Neural progenitor cell (in vitro differentiated cells): ENCODE measurements around the gene PHYHD1. TPM values are rescaled to one million over a fixed set of nuclear protein-coding genes. Genes with fewer than 3 reads are reported as not detected.

ENCODE experiments used
- DNase-seq: peaks from one replicate; pipeline ENCODE4 v3.0.0-alpha.2; 2016; ENCODE audit warnings: low spot score
- H2AFZ ChIP-seq: fragments of 200-600 bp; sonication (generic); replicated peaks from 2 replicates; pipeline ENCODE4 v1.6.1; 2016; ENCODE audit warnings: antibody characterized with exemption
- H3F3A ChIP-seq: fragments of 200-600 bp; sonication (generic); 2 replicates; pipeline ENCODE4 v1.6.1; 2016; ENCODE audit warnings: antibody characterized with exemption, low read depth
- H3K27ac ChIP-seq: fragments of 200-600 bp; sonication (generic); 2 replicates; pipeline ENCODE4 v1.5.1; 2016; ENCODE audit warnings: mild to moderate bottlenecking
- H3K27me3 ChIP-seq: fragments of 200-600 bp; sonication (generic); 2 replicates; pipeline ENCODE4 v1.6.1; 2016; ENCODE audit warnings: mild to moderate bottlenecking, moderate library complexity
- H3K36me3 ChIP-seq: fragments of 200-600 bp; sonication (generic); 2 replicates; pipeline ENCODE4 v1.5.1; 2016
- H3K4me1 ChIP-seq: fragments of 200-600 bp; sonication (generic); 2 replicates; pipeline ENCODE4 v1.6.1; 2016; ENCODE audit warnings: mixed run types
- H3K4me2 ChIP-seq: fragments of 200-600 bp; sonication (generic); 2 replicates; pipeline ENCODE4 v1.6.1; 2016
- H3K4me3 ChIP-seq: fragments of 200-600 bp; sonication (generic); 2 replicates; pipeline ENCODE4 v1.5.1; 2016
- H3K79me2 ChIP-seq: fragments of 200-600 bp; sonication (generic); 2 replicates; pipeline ENCODE4 v1.6.1; 2016; ENCODE audit warnings: low read depth
- H3K9ac ChIP-seq: fragments of 200-600 bp; sonication (generic); 2 replicates; pipeline ENCODE4 v1.6.1; 2016
- H3K9me3 ChIP-seq: fragments of 200-600 bp; sonication (generic); 2 replicates; pipeline ENCODE4 v1.5.1; 2016; ENCODE audit warnings: low read depth
- H4K20me1 ChIP-seq: fragments of 200-600 bp; sonication (generic); 2 replicates; pipeline ENCODE4 v1.6.1; 2016; ENCODE audit warnings: low read depth
- H3K27ac Mint-ChIP-seq: 3 replicates; pipeline ENCODE4 v1.8.0; 2021; ENCODE audit warnings: mixed read lengths
- H3K27me3 Mint-ChIP-seq: 2 replicates; pipeline ENCODE4 v1.8.0; 2022; ENCODE audit warnings: low read depth, mild to moderate bottlenecking, inconsistent platforms, moderate library complexity, mixed read lengths; ENCODE audit not compliant: insufficient read depth
- H3K36me3 Mint-ChIP-seq: 3 replicates; pipeline ENCODE4 v1.8.0; 2021; ENCODE audit warnings: mixed read lengths
- H3K4me1 Mint-ChIP-seq: 3 replicates; pipeline ENCODE4 v1.8.0; 2021; ENCODE audit warnings: mixed read lengths
- H3K4me3 Mint-ChIP-seq: 3 replicates; pipeline ENCODE4 v1.8.0; 2021; ENCODE audit warnings: mild to moderate bottlenecking, moderate library complexity, mixed read lengths
- H3K9me3 Mint-ChIP-seq: 3 replicates; pipeline ENCODE4 v1.8.0; 2020; ENCODE audit warnings: mixed read lengths
- EZH2 ChIP-seq: fragments of 200-600 bp; sonication (generic); IDR thresholded peaks from 2 replicates; pipeline ENCODE4 v1.6.1; 2017; ENCODE audit warnings: antibody characterized with exemption, mild to moderate bottlenecking, moderate library complexity
- EZH2phosphoT487 ChIP-seq: fragments of 200-600 bp; sonication (generic); IDR thresholded peaks from 2 replicates; pipeline ENCODE4 v1.6.1; 2017; ENCODE audit warnings: antibody characterized with exemption
- total RNA-seq: library from RNA; depleted of rRNA; stranded (reverse); fragments of >200 nt; gene quantifications from 2 replicates; pipeline ENCODE4 v1.2.3, GENCODE V29; 2015; ENCODE audit warnings: low replicate concordance
- TF ChIP-seq, protein P1 (sequence below): fragments of 200-600 bp; sonication (generic); IDR thresholded peaks from 2 replicates; pipeline ENCODE4 v1.5.1; 2017; ENCODE audit warnings: antibody characterized with exemption, mild to moderate bottlenecking

PHYHD1 gene
- total RNA-seq, 1 donor from 2014 or later: 15.2 TPM

DNA sequence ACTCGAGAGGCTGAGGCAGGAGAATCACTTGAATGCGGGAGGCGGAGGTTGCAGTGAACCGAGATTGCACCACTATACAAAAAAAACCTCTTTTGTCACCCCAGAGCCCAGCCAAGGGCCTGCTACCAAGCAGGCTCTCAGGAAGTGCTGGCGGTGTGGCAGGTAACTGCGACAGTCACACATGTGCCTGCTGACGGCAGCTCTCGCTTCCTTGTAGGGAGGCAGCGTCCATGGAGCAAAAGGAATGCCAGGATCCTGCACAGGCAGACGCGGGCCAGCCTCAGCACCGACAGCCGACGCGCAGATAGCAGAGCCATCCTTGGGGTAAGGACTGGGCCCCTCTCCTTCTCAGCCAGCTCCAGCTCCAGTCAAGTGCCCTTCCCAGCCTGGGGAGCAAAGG lies 35.0 kb upstream of the PHYHD1 start:
- Histone ChIP-seq H3K4me3 (no peak overlapping the region), H3K27me3 (no peaks in the 10 kb centered on the region), H3K4me1 (peaks cover 7% of the 10 kb centered on the region), H3K27ac (no peak overlapping the region), H3K4me2 (no peak overlapping the region), H3K9me3 (no peaks in the 10 kb centered on the region), H3K79me2 (peaks cover 74% of the 10 kb centered on the region), H2AFZ (no peak overlapping the region), H3K36me3 (no peaks in the 10 kb centered on the region), H3K9ac (no peak overlapping the region), H4K20me1 (peaks cover 80% of the 10 kb centered on the region), H3F3A (peaks cover 18% of the 10 kb centered on the region)
- Mint-ChIP-seq H3K4me3 (no peak overlapping the region), H3K27me3 (peaks cover 7% of the 10 kb centered on the region), H3K9me3 (no peaks in the 10 kb centered on the region), H3K4me1 (peaks cover 30% of the 10 kb centered on the region), H3K27ac (no peak overlapping the region), H3K36me3 (peaks cover 7% of the 10 kb centered on the region)
- no peak for TF ChIP-seq EZH2
- TF ChIP-seq, protein P1, sequence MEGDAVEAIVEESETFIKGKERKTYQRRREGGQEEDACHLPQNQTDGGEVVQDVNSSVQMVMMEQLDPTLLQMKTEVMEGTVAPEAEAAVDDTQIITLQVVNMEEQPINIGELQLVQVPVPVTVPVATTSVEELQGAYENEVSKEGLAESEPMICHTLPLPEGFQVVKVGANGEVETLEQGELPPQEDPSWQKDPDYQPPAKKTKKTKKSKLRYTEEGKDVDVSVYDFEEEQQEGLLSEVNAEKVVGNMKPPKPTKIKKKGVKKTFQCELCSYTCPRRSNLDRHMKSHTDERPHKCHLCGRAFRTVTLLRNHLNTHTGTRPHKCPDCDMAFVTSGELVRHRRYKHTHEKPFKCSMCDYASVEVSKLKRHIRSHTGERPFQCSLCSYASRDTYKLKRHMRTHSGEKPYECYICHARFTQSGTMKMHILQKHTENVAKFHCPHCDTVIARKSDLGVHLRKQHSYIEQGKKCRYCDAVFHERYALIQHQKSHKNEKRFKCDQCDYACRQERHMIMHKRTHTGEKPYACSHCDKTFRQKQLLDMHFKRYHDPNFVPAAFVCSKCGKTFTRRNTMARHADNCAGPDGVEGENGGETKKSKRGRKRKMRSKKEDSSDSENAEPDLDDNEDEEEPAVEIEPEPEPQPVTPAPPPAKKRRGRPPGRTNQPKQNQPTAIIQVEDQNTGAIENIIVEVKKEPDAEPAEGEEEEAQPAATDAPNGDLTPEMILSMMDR: no peak
- TF ChIP-seq EZH2phosphoT487: no peak
- DNase-seq: no peak

DNA sequence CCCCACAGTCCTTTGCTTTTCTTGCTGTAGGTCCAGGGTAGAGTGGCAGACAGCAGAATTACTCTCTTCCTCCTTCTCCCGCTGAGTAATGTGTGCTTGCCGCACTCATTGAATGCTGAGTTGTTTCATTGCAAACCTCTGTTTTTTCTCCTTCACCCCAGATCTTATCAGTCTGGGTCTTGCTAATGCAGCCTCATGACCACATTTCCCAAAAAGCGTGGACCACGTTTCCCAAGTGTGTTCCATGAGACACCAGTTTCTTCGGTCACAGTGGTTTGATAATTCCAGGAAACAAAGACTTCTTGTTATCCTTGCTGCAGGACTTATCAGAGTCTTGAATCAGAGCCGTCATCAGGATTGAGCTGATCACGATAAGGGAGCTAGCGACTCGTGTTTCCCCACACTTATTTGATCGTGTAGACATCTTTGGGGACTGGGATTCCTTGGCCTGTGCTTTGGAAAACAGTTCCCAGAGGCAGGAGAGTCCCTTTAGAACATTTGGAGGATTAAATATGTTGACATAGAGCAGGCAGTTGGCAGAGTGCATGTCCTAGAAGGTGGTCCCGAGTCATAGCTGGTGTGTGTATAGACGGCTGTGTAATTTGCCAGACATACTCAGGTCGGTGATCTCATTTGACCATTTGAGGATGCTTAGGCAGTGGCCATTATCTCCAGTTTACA lies 34.4 kb upstream of the PHYHD1 start:
- no peaks in the 10 kb centered on the region for H3K9me3 Mint-ChIP-seq
- peaks cover 26% of the 10 kb centered on the region for H3K4me1 Mint-ChIP-seq
- Histone ChIP-seq H3K79me2 (peaks cover 73% of the 10 kb centered on the region), H4K20me1 (peaks cover 81% of the 10 kb centered on the region), H3K27me3 (no peaks in the 10 kb centered on the region), H3K9me3 (no peaks in the 10 kb centered on the region), H3K4me2 (no peak overlapping the region), H3F3A (peaks cover 17% of the 10 kb centered on the region), H3K36me3 (no peaks in the 10 kb centered on the region), H3K9ac (no peak overlapping the region), H3K4me1 (peaks cover 7% of the 10 kb centered on the region), H3K27ac (no peak overlapping the region), H3K4me3 (no peak overlapping the region), H2AFZ (no peak overlapping the region)
- TF ChIP-seq, protein P1: no peak
- peaks cover 7% of the 10 kb centered on the region for H3K36me3 Mint-ChIP-seq
- H3K27me3 Mint-ChIP-seq: peaks cover 7% of the 10 kb centered on the region
- H3K4me3 Mint-ChIP-seq: no peak overlapping the region
- DNase-seq: no peak
- H3K27ac Mint-ChIP-seq: no peak overlapping the region

DNA sequence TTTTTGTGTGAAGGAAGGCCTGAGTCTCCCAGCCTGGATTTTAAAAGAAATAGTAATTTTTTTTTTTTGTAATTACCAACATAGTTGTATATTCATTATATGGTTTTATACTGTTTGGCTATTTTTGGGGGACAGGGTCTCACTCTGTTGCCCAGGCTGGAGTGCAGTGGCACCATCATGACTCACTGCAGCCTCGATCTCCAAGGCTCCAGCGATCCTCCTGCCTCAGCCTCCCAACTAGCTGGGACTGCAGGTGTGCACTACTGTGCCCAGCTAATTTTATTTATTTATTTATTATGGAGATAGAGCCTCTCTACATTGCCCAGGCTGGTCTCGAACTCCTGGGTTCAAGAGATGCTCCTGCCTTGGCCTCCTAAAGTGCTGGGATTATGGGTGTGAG lies 33.7 kb upstream of the PHYHD1 start:
- Histone ChIP-seq H3K4me1 (peaks cover 7% of the 10 kb centered on the region), H3K4me3 (no peak overlapping the region), H3K4me2 (no peak overlapping the region), H3K9me3 (no peaks in the 10 kb centered on the region), H3K36me3 (no peaks in the 10 kb centered on the region), H3F3A (peaks cover 12% of the 10 kb centered on the region), H4K20me1 (peaks cover 88% of the 10 kb centered on the region), H3K27ac (no peak overlapping the region), H2AFZ (no peak overlapping the region), H3K9ac (no peak overlapping the region), H3K79me2 (peaks cover 71% of the 10 kb centered on the region), H3K27me3 (no peaks in the 10 kb centered on the region)
- no peak for DNase-seq
- Mint-ChIP-seq H3K36me3 (peaks cover 7% of the 10 kb centered on the region), H3K27ac (no peak overlapping the region), H3K4me3 (no peak overlapping the region), H3K27me3 (peaks cover 8% of the 10 kb centered on the region), H3K4me1 (peaks cover 26% of the 10 kb centered on the region), H3K9me3 (no peaks in the 10 kb centered on the region)
- no peak for TF ChIP-seq EZH2phosphoT487
- no peak for TF ChIP-seq EZH2
- TF ChIP-seq, protein P1: no peak
